ENCODE measurements around the gene CCDC61.

Gene CCDC61

GRCh38 chr19:45975306-45976070, 19.8 kb upstream of the CCDC61 start:
- no peaks in the 10 kb centered on the region for H3K9me3 ChIP-seq (ENCODE audit: insufficient read depth, low read length)
- no peaks in the 10 kb centered on the region for H3K36me3 ChIP-seq (ENCODE audit: insufficient read depth, insufficient read length, low read length)
- no peak for DNase-seq (ENCODE audit: low read depth, low spot score)
- peaks cover 13% of the 10 kb centered on the region for H3K27me3 ChIP-seq (ENCODE audit: insufficient read depth, insufficient read length)
- H3K9ac ChIP-seq (ENCODE audit: insufficient read length, low read depth), result no peak overlapping the region
- TF ChIP-seq YY1 (IDR thresholded peaks at IDR 0.05; ENCODE audit: insufficient read depth, insufficient read length) (no peak), SUZ12 (IDR thresholded peaks at IDR 0.05; ENCODE audit: extremely low read depth, insufficient read depth, insufficient read length) (no peak), ZNF274 (IDR thresholded peaks at IDR 0.05; ENCODE audit: low read depth, low read length) (no peak)
- no peak overlapping the region for H3K4me3 ChIP-seq (ENCODE audit: insufficient read length, low read depth)
- H3K4me1 ChIP-seq (ENCODE audit: insufficient read depth, insufficient read length), result peaks cover 7% of the 10 kb centered on the region

- peaks cover 13% of the 10 kb centered on the region for H3K27me3 ChIP-seq (ENCODE audit: insufficient read depth, insufficient read length)
- TF ChIP-seq SUZ12 (IDR thresholded peaks at IDR 0.05; ENCODE audit: extremely low read depth, insufficient read depth, insufficient read length) (no peak), YY1 (IDR thresholded peaks at IDR 0.05; ENCODE audit: insufficient read depth, insufficient read length) (no peak), ZNF274 (IDR thresholded peaks at IDR 0.05; ENCODE audit: low read depth, low read length) (no peak)
- peaks cover 7% of the 10 kb centered on the region for H3K4me1 ChIP-seq (ENCODE audit: insufficient read depth, insufficient read length)
- DNase-seq (ENCODE audit: low read depth, low spot score), result no peak
- no peak overlapping the region for H3K4me3 ChIP-seq (ENCODE audit: insufficient read length, low read depth)
- no peak overlapping the region for H3K9ac ChIP-seq (ENCODE audit: insufficient read length, low read depth)
- H3K36me3 ChIP-seq (ENCODE audit: insufficient read depth, insufficient read length, low read length), result no peaks in the 10 kb centered on the region
- no peaks in the 10 kb centered on the region for H3K9me3 ChIP-seq (ENCODE audit: insufficient read depth, low read length)
Measured at GRCh38 chr19:45976178-45976577, 19.1 kb upstream of the CCDC61 start.

- Histone ChIP-seq H3K4me3 (ENCODE audit: insufficient read length, low read depth) (no peak overlapping the region), H3K4me1 (ENCODE audit: insufficient read depth, insufficient read length) (peaks cover 7% of the 10 kb centered on the region), H3K9me3 (ENCODE audit: insufficient read depth, low read length) (no peaks in the 10 kb centered on the region), H3K27me3 (ENCODE audit: insufficient read depth, insufficient read length) (no peaks in the 10 kb centered on the region), H3K36me3 (ENCODE audit: insufficient read depth, insufficient read length, low read length) (no peaks in the 10 kb centered on the region), H3K9ac (ENCODE audit: insufficient read length, low read depth) (no peak overlapping the region)
- TF ChIP-seq ZNF274 (IDR thresholded peaks at IDR 0.05; ENCODE audit: low read depth, low read length) (no peak), YY1 (IDR thresholded peaks at IDR 0.05; ENCODE audit: insufficient read depth, insufficient read length) (no peak), SUZ12 (IDR thresholded peaks at IDR 0.05; ENCODE audit: extremely low read depth, insufficient read depth, insufficient read length) (no peak)
- DNase-seq (ENCODE audit: low read depth, low spot score), result no peak
Measured at GRCh38 chr19:45978156-45978555, 17.1 kb upstream of the CCDC61 start.

GRCh38 chr19:45981350-45981749, 13.9 kb upstream of the CCDC61 start:
- no peak overlapping the region for H3K9ac ChIP-seq (ENCODE audit: insufficient read length, low read depth)
- no peaks in the 10 kb centered on the region for H3K4me1 ChIP-seq (ENCODE audit: insufficient read depth, insufficient read length)
- no peak overlapping the region for H3K4me3 ChIP-seq (ENCODE audit: insufficient read length, low read depth)
- no peak for DNase-seq (ENCODE audit: low read depth, low spot score)
- H3K36me3 ChIP-seq (ENCODE audit: insufficient read depth, insufficient read length, low read length), result no peaks in the 10 kb centered on the region
- H3K9me3 ChIP-seq (ENCODE audit: insufficient read depth, low read length), result no peaks in the 10 kb centered on the region
- no peaks in the 10 kb centered on the region for H3K27me3 ChIP-seq (ENCODE audit: insufficient read depth, insufficient read length)
- TF ChIP-seq SUZ12 (IDR thresholded peaks at IDR 0.05; ENCODE audit: extremely low read depth, insufficient read depth, insufficient read length) (no peak), YY1 (IDR thresholded peaks at IDR 0.05; ENCODE audit: insufficient read depth, insufficient read length) (no peak), ZNF274 (IDR thresholded peaks at IDR 0.05; ENCODE audit: low read depth, low read length) (no peak)

GRCh38 chr19:45985321-45985720, 9.9 kb upstream of the CCDC61 start:
- Histone ChIP-seq H3K36me3 (ENCODE audit: insufficient read depth, insufficient read length, low read length) (no peaks in the 10 kb centered on the region), H3K4me1 (ENCODE audit: insufficient read depth, insufficient read length) (no peaks in the 10 kb centered on the region), H3K27me3 (ENCODE audit: insufficient read depth, insufficient read length) (no peaks in the 10 kb centered on the region), H3K4me3 (ENCODE audit: insufficient read length, low read depth) (no peak overlapping the region), H3K9me3 (ENCODE audit: insufficient read depth, low read length) (no peaks in the 10 kb centered on the region), H3K9ac (ENCODE audit: insufficient read length, low read depth) (no peak overlapping the region)
- no peak for DNase-seq (ENCODE audit: low read depth, low spot score)
- no peak for TF ChIP-seq SUZ12 (IDR thresholded peaks at IDR 0.05; ENCODE audit: extremely low read depth, insufficient read depth, insufficient read length)
- TF ChIP-seq YY1 (IDR thresholded peaks at IDR 0.05; ENCODE audit: insufficient read depth, insufficient read length), result no peak
- TF ChIP-seq ZNF274 (IDR thresholded peaks at IDR 0.05; ENCODE audit: low read depth, low read length), result no peak

- Histone ChIP-seq H3K9me3 (ENCODE audit: insufficient read depth, low read length) (no peaks in the 10 kb centered on the region), H3K4me1 (ENCODE audit: insufficient read depth, insufficient read length) (no peaks in the 10 kb centered on the region), H3K27me3 (ENCODE audit: insufficient read depth, insufficient read length) (no peaks in the 10 kb centered on the region), H3K9ac (ENCODE audit: insufficient read length, low read depth) (no peak overlapping the region), H3K36me3 (ENCODE audit: insufficient read depth, insufficient read length, low read length) (no peaks in the 10 kb centered on the region), H3K4me3 (ENCODE audit: insufficient read length, low read depth) (no peak overlapping the region)
- TF ChIP-seq SUZ12 (IDR thresholded peaks at IDR 0.05; ENCODE audit: extremely low read depth, insufficient read depth, insufficient read length), result no peak
- TF ChIP-seq YY1 (IDR thresholded peaks at IDR 0.05; ENCODE audit: insufficient read depth, insufficient read length), result no peak
- no peak for TF ChIP-seq ZNF274 (IDR thresholded peaks at IDR 0.05; ENCODE audit: low read depth, low read length)
- DNase-seq (ENCODE audit: low read depth, low spot score), result no peak
Measured at GRCh38 chr19:45990113-45990728, 5.0 kb upstream of the CCDC61 start.

- DNase-seq (ENCODE audit: low read depth, low spot score), result no peak
- no peaks in the 10 kb centered on the region for H3K9me3 ChIP-seq (ENCODE audit: insufficient read depth, low read length)
Measured at GRCh38 chr19:45994456-45994997, 740 bp upstream of the CCDC61 start.

More at GRCh38 chr19:45994456-45994997, 740 bp upstream of the CCDC61 start:
- peak overlapping the region; percentile 32 for H3K9ac ChIP-seq (ENCODE audit: insufficient read length, low read depth)
- TF ChIP-seq SUZ12 (IDR thresholded peaks at IDR 0.05; ENCODE audit: extremely low read depth, insufficient read depth, insufficient read length) (no peak), ZNF274 (IDR thresholded peaks at IDR 0.05; ENCODE audit: low read depth, low read length) (no peak), YY1 (IDR thresholded peaks at IDR 0.05; ENCODE audit: insufficient read depth, insufficient read length) (no peak)
- no peaks in the 10 kb centered on the region for H3K27me3 ChIP-seq (ENCODE audit: insufficient read depth, insufficient read length)
- peak overlapping the region; percentile 43 for H3K4me3 ChIP-seq (ENCODE audit: insufficient read length, low read depth)
- peaks cover 3% of the 10 kb centered on the region for H3K4me1 ChIP-seq (ENCODE audit: insufficient read depth, insufficient read length)
- peaks cover 8% of the 10 kb centered on the region for H3K36me3 ChIP-seq (ENCODE audit: insufficient read depth, insufficient read length, low read length)
